Measurements from ENCODE around the gene TMEM30B. TPM values are rescaled to one million over a fixed set of nuclear protein-coding genes. Genes with fewer than 3 reads are reported as not detected.

The TMEM30B gene
- total and polyA plus RNA-seq, 10 of the 15 experiments (the other 5 are each of a cell fraction or from before 2014, with no cell fraction given): 0.10 TPM; not detected in 9

DNA sequence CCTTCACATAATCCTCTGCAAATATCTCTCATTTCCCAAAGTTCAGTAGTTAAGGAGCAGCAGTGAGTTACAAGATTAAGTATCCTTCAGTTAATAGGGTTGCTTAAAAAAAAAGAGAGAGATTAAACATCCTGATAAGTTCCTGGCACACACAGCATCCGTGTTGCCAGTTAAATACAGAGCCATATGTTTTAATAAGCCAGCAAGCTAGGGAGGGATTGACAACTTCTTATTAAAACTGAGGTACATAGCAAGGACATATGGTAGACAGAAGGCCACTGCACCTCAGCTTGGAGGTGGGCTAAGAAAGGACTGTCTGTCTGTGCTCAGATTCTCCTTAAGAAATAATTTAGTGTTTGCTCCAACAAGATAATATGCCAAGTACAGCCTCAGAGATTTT, 9.6 kb upstream of the TMEM30B start:
- BruUV-seq (replicated peaks): no TSS peak
- POLR2A ChIA-PET: interaction anchor here (0.6 kb wide), 1 partner anchor 551 kb away, joined by 3 read pairs; no protein-coding TSS in a partner anchor

More for the DNA sequence above, 9.6 kb upstream of the TMEM30B start:
- H3K4me2 ChIP-seq (ENCODE audit: control insufficient read depth, insufficient read depth): no peak overlapping the region
- no peaks in the 10 kb centered on the region for H3K79me2 ChIP-seq (ENCODE audit: control insufficient read depth, insufficient read depth, low read length)
- no peak overlapping the region for H3K9ac ChIP-seq (ENCODE audit: control insufficient read depth, insufficient read depth, low read length)
- H3K36me3 ChIP-seq (ENCODE audit: control insufficient read depth in 2 of 2, insufficient read depth in 2 of 2, low read length in 1 of 2): no peaks in the 10 kb centered on the region
- no peaks in the 10 kb centered on the region for H3K9me3 ChIP-seq (replicated peaks; ENCODE audit: control insufficient read depth, insufficient read depth, low read length)
- ATAC-seq (no peak), FAIRE-seq (no peak), DNase-seq (ENCODE audit: low read depth, low spot score) (no peak)
- TF ChIP-seq JUND (IDR thresholded peaks at IDR 0.05; ENCODE audit: low read depth, low read length): no peak
- no peak for TF ChIP-seq SUZ12 (IDR thresholded peaks at IDR 0.05; ENCODE audit: unreplicated experiment)
- TF ChIP-seq NR2C2 (IDR thresholded peaks at IDR 0.05; ENCODE audit: borderline replicate concordance, control insufficient read depth, insufficient read length, low read depth): no peak
- TF ChIP-seq TCF3 (IDR thresholded peaks at IDR 0.05; ENCODE audit: borderline replicate concordance, insufficient read depth, low read depth, low read length): no peak
- TF ChIP-seq, protein P1, sequence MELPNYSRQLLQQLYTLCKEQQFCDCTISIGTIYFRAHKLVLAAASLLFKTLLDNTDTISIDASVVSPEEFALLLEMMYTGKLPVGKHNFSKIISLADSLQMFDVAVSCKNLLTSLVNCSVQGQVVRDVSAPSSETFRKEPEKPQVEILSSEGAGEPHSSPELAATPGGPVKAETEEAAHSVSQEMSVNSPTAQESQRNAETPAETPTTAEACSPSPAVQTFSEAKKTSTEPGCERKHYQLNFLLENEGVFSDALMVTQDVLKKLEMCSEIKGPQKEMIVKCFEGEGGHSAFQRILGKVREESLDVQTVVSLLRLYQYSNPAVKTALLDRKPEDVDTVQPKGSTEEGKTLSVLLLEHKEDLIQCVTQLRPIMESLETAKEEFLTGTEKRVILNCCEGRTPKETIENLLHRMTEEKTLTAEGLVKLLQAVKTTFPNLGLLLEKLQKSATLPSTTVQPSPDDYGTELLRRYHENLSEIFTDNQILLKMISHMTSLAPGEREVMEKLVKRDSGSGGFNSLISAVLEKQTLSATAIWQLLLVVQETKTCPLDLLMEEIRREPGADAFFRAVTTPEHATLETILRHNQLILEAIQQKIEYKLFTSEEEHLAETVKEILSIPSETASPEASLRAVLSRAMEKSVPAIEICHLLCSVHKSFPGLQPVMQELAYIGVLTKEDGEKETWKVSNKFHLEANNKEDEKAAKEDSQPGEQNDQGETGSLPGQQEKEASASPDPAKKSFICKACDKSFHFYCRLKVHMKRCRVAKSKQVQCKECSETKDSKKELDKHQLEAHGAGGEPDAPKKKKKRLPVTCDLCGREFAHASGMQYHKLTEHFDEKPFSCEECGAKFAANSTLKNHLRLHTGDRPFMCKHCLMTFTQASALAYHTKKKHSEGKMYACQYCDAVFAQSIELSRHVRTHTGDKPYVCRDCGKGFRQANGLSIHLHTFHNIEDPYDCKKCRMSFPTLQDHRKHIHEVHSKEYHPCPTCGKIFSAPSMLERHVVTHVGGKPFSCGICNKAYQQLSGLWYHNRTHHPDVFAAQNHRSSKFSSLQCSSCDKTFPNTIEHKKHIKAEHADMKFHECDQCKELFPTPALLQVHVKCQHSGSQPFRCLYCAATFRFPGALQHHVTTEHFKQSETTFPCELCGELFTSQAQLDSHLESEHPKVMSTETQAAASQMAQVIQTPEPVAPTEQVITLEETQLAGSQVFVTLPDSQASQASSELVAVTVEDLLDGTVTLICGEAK (IDR thresholded peaks at IDR 0.05; ENCODE audit: borderline replicate concordance): no peak
- TF ChIP-seq FOS (IDR thresholded peaks at IDR 0.05; ENCODE audit: borderline replicate concordance, extremely low read depth, insufficient read length): no peak
- WGBS (ENCODE audit: insufficient coverage, insufficient replicate concordance, low lambda C conversion rate, missing lambda C conversion rate): 27% methylated on average over 1 of the region's 1 CpG
- in situ Hi-C loops (cut with MboI): no loop called here
- no peak overlapping the region for H3K27ac ChIP-seq (ENCODE audit: control insufficient read depth, insufficient read depth)
- intact Hi-C loops (cut with micrococcal nuclease; ENCODE audit: unreplicated experiment): loop anchor here (10.0 kb wide), 1 partner anchor 454 kb away; no protein-coding TSS in a partner anchor
- H3K4me3 ChIP-seq: no peak overlapping the region
- H2AFZ ChIP-seq (ENCODE audit: control insufficient read depth, low read depth, low read length): no peak overlapping the region
- ChIA-PET SMC1A (ENCODE audit: uncharacterized antibody, unreplicated experiment) (interaction anchor here (1.5 to 1.7 kb wide), 2 partner anchors 185 to 196 kb away, joined by 3 read pairs; no protein-coding TSS in a partner anchor), CTCF (interaction anchor here (1.8 to 4.4 kb wide), 2 partner anchors 21 to 546 kb away, joined by 7 to 21 read pairs; no protein-coding TSS in a partner anchor), RAD21 (ENCODE audit: unreplicated experiment) (interaction anchor here (0.7 kb wide), 1 partner anchor 130 kb away, joined by 3 read pairs; no protein-coding TSS in a partner anchor)
- no peaks in the 10 kb centered on the region for H3K4me1 ChIP-seq (ENCODE audit: control insufficient read depth, insufficient read depth, low read length)
- H4K20me1 ChIP-seq (ENCODE audit: control insufficient read depth, insufficient read depth): no peaks in the 10 kb centered on the region
- no peaks in the 10 kb centered on the region for H3K27me3 ChIP-seq (replicated peaks in 1 of 2; ENCODE audit: control insufficient read depth in 2 of 2, insufficient read depth in 2 of 2, low read length in 1 of 2)
